Stimulated activated memory B cell treated with anti-CD40 and anti-IgM and Interleukin-4, amounts not matched to agents 10 μg/mL and 1 μg/mL and 100 μg/mL, for 72 hours (primary cell): ENCODE results near the gene P2RX4.
"Not testable (repeated sequence)": the region's sequence is repeated elsewhere in the genome, so short reads cannot be mapped to it uniquely, and the experiment has no call there.

Source experiments
- ATAC-seq: fragments of 150-1000 bp; cut with Tn5 transposase; 2 replicates; pipeline ENCODE4 v1.10.0; 2021
- H3K27ac Mint-ChIP-seq: one replicate; pipeline ENCODE4 v1.8.0; 2022; ENCODE audit warnings: mild to moderate bottlenecking, mixed read lengths
- H3K27me3 Mint-ChIP-seq: one replicate; pipeline ENCODE4 v1.8.0; 2022; ENCODE audit warnings: mixed read lengths
- H3K36me3 Mint-ChIP-seq: one replicate; pipeline ENCODE4 v1.8.0; 2022; ENCODE audit warnings: mixed read lengths
- H3K4me1 Mint-ChIP-seq: one replicate; pipeline ENCODE4 v1.8.0; 2022; ENCODE audit warnings: mixed read lengths
- H3K4me3 Mint-ChIP-seq: one replicate; pipeline ENCODE4 v1.8.0; 2022; ENCODE audit warnings: mild to moderate bottlenecking, moderate library complexity, mixed read lengths
- H3K9me3 Mint-ChIP-seq: one replicate; pipeline ENCODE4 v1.8.0; 2022; ENCODE audit warnings: mixed read lengths

P2RX4 gene

DNA sequence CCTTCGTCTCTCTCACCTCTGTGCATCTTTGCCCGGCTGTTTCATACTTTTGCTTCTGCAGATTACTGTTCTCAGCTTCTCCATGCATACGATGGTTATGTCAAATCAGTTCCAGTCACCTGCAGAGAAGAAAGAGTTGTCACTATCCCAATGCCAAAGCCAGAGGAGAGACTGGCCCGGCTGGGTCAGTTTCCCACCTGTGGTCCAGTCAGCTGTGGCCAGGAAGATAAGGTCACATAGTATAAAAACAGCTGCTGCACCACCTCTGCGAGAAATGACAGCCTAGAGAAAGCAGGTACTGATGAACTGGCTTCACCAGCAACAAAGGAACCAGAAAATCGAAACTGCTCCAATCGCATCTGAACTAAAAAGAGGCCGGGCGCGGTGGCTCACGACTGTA lies 6.4 kb upstream of the P2RX4 start:
- Mint-ChIP-seq H3K9me3 (peaks cover 3% of the 10 kb centered on the region), H3K27ac (no peak overlapping the region), H3K4me1 (no peaks in the 10 kb centered on the region), H3K27me3 (no peaks in the 10 kb centered on the region), H3K4me3 (no peak overlapping the region), H3K36me3 (no peaks in the 10 kb centered on the region)
- no peak for ATAC-seq

DNA sequence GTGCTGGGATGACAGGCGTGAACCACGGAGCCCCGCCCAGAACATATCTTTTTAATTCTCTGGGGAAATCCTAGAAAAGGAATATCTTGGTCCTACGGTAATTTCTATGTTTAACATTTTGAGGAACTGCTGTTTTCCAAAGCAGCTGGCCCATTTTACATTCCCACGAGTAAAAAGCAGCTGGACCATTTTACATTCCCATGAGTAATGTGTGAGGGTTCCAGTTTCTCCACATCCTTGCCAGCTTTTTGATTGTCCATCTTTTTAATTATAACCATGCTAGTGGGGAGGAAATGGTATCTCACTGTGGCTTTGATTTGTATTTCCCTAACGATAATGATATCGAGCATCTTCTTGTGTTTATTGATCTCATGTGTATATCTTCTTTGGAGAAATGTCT lies 4.4 kb upstream of the P2RX4 start:
- no peak overlapping the region for H3K4me3 Mint-ChIP-seq
- ATAC-seq, result no peak
- peaks cover 7% of the 10 kb centered on the region for H3K4me1 Mint-ChIP-seq
- no peaks in the 10 kb centered on the region for H3K36me3 Mint-ChIP-seq
- H3K27ac Mint-ChIP-seq, result no peak overlapping the region
- H3K27me3 Mint-ChIP-seq, result no peaks in the 10 kb centered on the region
- H3K9me3 Mint-ChIP-seq, result peaks cover 3% of the 10 kb centered on the region

DNA sequence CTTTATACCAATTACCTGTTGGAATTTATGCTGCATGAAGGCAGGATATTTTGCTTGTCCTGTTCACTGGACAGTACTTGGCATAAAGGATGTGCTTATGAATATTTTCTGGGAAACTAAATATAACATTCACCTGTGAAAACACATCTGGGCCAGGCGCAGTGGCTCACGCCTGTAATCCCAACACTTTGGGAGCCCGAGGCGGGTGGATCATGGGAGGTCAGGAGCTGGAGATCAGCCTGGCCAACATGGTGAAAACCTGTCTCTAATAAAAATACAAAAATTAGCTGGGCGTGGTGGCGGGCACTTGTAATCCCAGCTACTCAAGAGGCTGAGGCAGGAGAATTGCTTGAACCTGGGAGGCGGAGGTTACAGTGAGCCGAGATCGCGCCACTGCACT lies 1.4 kb upstream of the P2RX4 start:
- H3K27ac Mint-ChIP-seq, result peak overlapping the region; percentile 22

DNA sequence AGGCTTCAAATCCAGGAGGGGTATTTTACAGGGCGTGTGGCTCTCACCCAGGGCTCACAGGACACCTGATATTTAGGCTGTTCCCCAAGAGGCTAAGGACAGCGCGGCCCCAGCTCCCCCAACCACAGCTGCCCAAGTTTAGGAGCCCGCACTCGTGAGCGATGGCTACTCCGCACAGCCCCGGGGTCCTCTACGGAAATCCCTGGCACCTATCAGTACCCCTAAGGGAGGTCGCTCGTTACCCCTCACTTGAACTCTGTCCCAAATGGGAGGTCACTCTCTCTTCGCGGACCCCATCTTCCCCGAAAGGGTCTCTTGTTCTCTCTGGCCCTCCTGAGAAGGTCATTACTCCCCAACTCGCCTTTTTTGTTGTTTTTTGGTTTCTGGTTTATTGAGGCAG lies 708 bp upstream of the P2RX4 start:
- H3K9me3 Mint-ChIP-seq, result peaks cover 3% of the 10 kb centered on the region
- peak overlapping the region; percentile 95 for H3K27ac Mint-ChIP-seq
- H3K4me1 Mint-ChIP-seq, result peaks cover 21% of the 10 kb centered on the region
- H3K4me3 Mint-ChIP-seq, result peak overlapping the region; percentile 76
- no peaks in the 10 kb centered on the region for H3K27me3 Mint-ChIP-seq
- ATAC-seq, result no peak
- H3K36me3 Mint-ChIP-seq, result peaks cover 2% of the 10 kb centered on the region

More for the DNA sequence above, 1.4 kb upstream of the P2RX4 start:
- Mint-ChIP-seq H3K4me3 (peak overlapping the region; percentile 41), H3K4me1 (peaks cover 18% of the 10 kb centered on the region)
- not testable (repeated sequence) for H3K27me3 Mint-ChIP-seq, H3K9me3 Mint-ChIP-seq, ATAC-seq, H3K36me3 Mint-ChIP-seq

DNA sequence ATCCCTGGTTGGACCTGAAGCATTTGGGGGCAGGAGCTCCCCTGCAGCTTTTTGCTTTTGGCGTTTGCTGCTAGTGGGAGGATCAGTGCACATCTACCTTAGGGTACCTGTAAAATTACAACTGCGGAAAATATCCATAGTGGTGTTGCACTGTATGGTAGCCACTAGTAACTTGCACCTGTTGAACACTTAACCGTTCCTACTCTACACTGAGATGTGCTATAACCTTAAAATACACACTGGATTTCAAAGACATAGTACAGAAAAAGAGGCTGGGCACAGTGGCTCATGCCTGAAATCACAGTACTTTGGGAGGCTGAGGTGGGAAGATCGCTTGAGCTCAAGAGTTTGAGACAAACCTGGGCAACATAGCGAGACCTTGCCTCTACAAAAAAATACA lies 2.9 kb downstream of the P2RX4 start:
- no peak for ATAC-seq
- Mint-ChIP-seq H3K36me3 (peaks cover 15% of the 10 kb centered on the region), H3K27me3 (no peaks in the 10 kb centered on the region), H3K9me3 (no peaks in the 10 kb centered on the region), H3K4me1 (peaks cover 29% of the 10 kb centered on the region), H3K27ac (no peak overlapping the region), H3K4me3 (no peak overlapping the region)

DNA sequence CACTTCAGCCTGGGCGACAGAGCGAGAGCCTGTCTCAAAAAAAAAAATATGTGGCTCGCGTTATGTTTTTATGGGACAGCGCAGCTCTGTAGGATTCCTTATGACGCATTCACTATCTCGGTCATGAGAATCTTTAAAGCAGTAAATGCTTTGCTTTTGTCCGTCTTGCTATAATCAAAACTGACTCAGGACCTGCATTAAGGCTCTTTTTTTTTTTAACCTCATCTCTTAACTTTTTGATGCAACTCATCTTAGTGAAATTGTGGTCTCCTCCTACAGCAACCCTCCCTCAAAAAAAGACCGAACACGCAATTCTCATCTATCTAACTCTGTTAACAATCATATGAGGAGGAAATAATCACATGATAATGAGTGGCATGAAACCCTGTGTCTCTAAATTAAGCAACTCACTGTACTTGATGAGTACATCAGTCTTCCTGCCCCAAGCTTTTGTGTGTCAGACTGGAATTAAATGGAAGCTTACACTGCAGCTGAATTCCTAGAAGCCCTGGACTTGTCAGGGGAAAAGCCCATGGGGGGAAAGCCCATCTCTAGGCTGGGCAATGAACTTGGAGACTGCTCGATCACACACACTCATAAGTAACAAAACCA lies 4.3 kb downstream of the P2RX4 start:
- H3K4me3 Mint-ChIP-seq, result peak overlapping the region; percentile 1
- H3K4me1 Mint-ChIP-seq, result peaks cover 28% of the 10 kb centered on the region
- H3K27me3 Mint-ChIP-seq, result no peaks in the 10 kb centered on the region
- H3K9me3 Mint-ChIP-seq, result no peaks in the 10 kb centered on the region
- ATAC-seq, result no peak
- peak overlapping the region; percentile 83 for H3K27ac Mint-ChIP-seq
- peaks cover 29% of the 10 kb centered on the region for H3K36me3 Mint-ChIP-seq

DNA sequence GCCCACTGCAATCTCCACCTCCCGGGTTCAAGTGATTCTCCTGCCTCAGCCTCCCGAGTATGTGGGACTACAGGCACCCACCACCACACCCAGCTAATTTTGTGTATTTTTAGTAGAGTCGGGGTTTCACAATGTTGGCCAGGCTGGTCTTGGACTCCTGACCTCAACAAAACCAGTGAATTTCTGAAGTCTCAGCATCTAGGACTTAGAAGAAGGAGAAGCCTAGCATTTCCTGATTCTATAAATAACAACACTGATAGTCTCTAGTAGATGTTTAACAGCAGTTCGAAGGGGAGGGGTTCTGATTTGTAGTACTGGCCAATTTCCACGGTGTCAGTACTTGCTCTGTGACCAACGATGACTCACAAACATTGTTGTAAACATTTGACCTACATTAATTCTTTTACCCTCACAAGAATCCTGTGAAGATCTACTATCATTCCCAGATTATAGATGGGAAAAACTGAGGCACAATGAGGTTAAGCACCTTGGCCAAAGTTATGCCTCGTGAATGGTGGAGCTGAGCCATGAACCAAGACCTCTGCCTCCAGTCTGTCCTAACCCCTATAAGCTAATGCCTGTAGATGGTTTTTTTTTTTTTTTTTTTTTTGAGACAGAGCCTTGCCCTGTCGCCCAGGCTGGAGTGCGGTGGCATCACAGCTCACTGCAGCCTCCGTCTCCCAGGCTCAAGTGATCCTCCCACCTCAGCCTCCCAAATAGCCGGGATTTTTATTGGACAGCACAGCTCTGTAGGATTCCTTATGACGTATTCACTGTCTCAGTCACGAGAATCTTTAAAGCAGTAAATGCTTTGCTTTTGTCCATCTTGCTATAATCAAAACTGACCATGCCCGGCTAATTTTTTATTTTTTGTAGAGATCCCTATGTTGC lies 5.2 kb downstream of the P2RX4 start:
- Mint-ChIP-seq H3K9me3 (no peaks in the 10 kb centered on the region), H3K4me3 (no peak overlapping the region), H3K36me3 (peaks cover 31% of the 10 kb centered on the region), H3K27me3 (no peaks in the 10 kb centered on the region), H3K4me1 (peaks cover 23% of the 10 kb centered on the region), H3K27ac (peak overlapping the region; percentile 83)
- ATAC-seq, result no peak

DNA sequence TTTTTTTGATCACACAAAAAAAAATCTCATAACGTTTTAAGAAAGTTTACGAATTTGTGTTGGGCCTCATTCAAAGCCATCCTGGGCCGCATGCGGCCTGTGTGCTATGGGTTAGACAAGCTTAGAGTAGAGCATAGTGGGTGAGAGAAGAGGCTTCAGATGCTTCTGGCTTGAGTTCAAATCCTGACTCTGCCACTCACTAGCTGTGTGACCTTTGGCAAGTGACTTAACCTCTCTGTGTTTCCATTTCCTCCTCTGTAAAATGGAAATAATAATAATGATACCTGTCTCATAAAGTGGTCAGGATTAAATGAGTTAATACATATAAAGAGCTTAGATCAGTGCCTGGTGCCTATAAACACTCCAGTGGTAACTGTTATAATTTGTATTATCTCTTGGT lies 6.2 kb downstream of the P2RX4 start:
- Mint-ChIP-seq H3K4me3 (no peak overlapping the region), H3K9me3 (no peaks in the 10 kb centered on the region), H3K4me1 (peaks cover 15% of the 10 kb centered on the region), H3K27me3 (no peaks in the 10 kb centered on the region), H3K36me3 (peaks cover 31% of the 10 kb centered on the region), H3K27ac (no peak overlapping the region)
- no peak for ATAC-seq

DNA sequence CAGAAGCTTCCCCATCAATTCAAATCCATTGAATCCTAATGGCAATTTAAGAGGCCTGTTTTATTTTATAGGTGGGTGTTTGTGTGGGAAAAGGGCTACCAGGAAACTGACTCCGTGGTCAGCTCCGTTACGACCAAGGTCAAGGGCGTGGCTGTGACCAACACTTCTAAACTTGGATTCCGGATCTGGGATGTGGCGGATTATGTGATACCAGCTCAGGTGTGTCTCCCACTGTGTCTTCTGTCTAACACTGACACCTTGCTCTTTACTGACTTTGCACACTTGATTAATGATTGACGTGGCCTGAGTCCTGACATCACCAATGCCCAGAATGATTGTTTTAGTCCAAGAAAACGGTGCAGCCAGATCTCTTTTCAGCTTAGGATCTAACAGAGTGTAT lies 7.1 kb downstream of the P2RX4 start:
- ATAC-seq, result no peak
- Mint-ChIP-seq H3K27ac (no peak overlapping the region), H3K9me3 (no peaks in the 10 kb centered on the region), H3K27me3 (no peaks in the 10 kb centered on the region), H3K4me3 (no peak overlapping the region), H3K4me1 (peaks cover 14% of the 10 kb centered on the region), H3K36me3 (peaks cover 37% of the 10 kb centered on the region)

DNA sequence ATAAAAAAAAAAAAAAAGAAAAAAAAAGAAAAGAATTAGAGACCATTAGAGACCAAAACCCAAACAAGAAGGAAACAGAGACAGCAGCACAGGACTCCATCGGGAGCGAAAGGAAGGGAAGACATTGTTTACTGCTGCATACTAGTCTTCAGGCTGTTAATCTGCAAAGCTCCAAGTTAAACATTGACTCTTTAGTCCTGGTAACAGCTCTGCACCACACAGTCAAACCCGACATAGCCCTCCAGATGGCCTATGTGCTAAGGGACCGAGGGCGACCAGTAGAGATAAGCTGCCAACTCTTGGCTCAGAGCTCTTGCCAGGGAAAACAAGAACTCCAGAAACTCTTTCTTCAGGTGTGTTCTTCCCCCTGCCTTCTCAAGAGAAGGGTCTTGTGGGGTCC lies 7.8 kb downstream of the P2RX4 start:
- Mint-ChIP-seq H3K27me3 (no peaks in the 10 kb centered on the region), H3K4me3 (no peak overlapping the region), H3K9me3 (no peaks in the 10 kb centered on the region), H3K36me3 (peaks cover 42% of the 10 kb centered on the region), H3K27ac (no peak overlapping the region), H3K4me1 (peaks cover 21% of the 10 kb centered on the region)
- no peak for ATAC-seq

DNA sequence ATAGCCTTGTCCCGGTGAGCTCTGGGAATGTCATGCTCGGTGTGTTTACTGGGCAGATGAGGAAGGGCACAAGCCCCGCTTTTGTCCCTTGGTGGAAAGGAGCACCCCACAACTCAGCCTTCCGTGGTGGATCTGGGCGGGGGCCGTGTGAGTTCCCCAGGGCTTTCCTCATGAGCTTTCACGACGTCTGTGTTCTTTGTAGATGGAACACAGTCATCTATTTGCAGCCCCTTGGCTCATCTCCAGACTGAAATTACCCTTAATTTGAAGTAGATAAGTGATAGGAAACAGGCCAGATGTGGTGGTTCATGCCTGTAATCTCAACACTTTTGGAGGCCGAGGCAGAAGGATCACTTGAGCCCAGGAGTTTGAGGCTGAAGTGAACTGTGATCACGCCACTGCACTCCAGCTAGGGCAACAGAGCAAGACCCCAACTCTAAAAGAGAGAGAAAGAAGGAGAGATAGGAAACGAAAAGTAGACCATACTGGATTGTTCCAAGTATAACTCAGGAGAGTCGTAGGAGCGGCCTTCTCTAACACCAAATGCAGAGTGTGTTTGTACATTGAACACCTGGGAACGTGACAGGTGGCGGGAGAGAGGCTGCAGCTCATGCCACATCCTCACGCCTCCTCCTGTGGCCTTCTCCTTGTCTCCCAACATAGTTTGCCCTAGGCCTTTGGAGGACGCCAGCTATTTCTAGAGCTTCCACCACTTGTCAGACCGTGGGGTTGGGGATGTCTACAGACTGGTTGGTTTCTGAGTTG lies 8.8 kb downstream of the P2RX4 start:
- no peak for ATAC-seq
- Mint-ChIP-seq H3K36me3 (peaks cover 44% of the 10 kb centered on the region), H3K4me3 (no peak overlapping the region), H3K4me1 (peaks cover 31% of the 10 kb centered on the region), H3K27ac (peak overlapping the region; percentile 1), H3K9me3 (no peaks in the 10 kb centered on the region), H3K27me3 (no peaks in the 10 kb centered on the region)

DNA sequence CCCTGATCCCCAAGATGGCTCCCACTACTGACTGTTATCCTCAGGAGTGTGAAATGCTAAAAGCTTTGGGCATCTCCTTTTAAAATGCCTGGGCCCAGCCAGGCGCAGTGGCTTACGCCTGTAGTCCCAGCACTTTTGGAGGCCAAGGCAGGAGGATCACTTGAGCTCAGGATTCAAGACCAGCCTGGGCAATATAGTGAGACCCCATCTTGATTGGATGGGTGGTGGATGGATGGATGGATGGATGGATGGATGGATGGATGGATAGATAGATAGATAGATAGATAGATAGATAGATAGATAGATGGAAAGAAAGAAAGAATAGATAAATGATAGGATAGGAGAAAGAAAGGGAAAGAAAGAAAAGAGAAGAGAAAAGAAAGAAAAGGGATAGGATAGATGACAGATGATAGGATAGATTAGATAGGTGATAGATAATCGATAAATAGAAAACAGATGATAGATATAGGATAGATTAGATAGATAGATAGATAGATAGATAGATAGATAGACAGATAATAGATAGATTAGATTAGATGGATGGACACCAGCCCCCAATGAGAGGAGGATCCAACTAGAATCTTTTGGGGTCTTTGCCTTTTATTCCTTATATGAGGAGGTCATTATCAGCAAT lies 9.5 kb downstream of the P2RX4 start:
- H3K27ac Mint-ChIP-seq, result peak overlapping the region; percentile 1
- peaks cover 39% of the 10 kb centered on the region for H3K36me3 Mint-ChIP-seq
- no peaks in the 10 kb centered on the region for H3K27me3 Mint-ChIP-seq
- H3K9me3 Mint-ChIP-seq, result no peaks in the 10 kb centered on the region
- H3K4me3 Mint-ChIP-seq, result no peak overlapping the region
- peaks cover 31% of the 10 kb centered on the region for H3K4me1 Mint-ChIP-seq
- no peak for ATAC-seq

DNA sequence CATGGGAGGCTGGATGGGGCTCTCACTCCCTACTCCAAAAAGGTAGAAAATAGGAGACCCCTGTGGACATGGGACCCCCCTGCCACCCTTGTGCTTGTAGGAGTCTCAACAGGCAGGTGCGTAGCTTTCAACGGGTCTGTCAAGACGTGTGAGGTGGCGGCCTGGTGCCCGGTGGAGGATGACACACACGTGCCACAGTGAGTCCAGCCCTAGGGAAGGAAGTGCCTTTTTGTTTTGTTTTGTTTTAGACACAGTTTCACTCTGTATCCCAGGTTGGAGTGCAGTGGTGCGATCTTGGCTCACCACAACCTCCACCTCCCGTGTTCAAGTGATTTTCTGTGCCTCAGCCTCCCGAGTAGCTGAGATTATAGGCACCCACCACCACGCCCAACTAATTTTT lies 12.9 kb downstream of the P2RX4 start:
- no peaks in the 10 kb centered on the region for H3K27me3 Mint-ChIP-seq
- H3K36me3 Mint-ChIP-seq, result peaks cover 29% of the 10 kb centered on the region
- H3K9me3 Mint-ChIP-seq, result no peaks in the 10 kb centered on the region
- H3K4me1 Mint-ChIP-seq, result peaks cover 46% of the 10 kb centered on the region
- ATAC-seq, result peak; percentile 71
- H3K4me3 Mint-ChIP-seq, result no peak overlapping the region
- peak overlapping the region; percentile 78 for H3K27ac Mint-ChIP-seq

DNA sequence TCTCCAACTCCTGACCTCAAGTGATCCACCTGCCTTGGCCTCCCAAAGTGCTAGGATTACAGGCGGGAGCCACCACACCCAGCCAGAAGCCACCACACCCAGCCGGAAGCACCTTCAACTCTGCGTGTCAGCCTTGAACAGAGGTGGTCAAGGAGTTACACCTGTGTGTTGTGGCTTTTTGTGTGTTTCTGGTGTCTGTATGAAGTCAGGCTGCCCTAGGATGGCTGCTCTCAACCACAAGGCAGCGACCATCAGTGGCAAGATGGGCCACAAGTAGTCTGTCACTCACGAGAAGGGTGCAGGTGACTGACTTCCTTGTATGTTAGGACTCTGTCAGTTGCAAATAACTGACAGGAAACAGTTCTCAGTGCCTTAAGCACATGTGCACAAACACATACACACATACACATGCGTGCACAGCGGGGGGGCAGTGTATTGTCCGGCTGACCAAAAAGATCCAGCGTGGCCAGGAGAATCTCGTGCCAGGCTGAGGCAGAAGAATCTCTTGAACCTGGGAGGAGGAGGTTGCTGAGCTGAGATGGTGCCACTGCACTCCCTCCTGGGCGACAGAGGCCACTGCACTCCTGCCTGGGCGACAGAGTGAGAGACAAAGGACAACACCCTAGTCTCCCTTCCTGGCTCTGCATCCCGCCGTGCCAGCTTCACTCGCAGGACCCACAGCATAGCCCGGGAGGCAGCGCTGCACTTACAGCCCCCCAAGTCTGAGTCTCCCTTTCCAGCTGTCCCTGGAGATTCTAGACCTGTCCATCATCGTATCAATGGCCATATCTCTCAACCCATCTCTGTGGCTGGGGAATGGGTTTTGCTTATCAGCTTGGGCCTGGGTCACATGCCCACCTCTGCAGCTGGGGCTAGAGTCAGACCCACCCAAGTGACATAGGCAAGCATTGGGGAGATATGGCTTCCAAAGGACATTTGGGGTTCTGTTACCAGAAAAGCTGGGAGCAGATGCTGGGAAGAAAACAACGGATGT lies 13.7 kb downstream of the P2RX4 start:
- peak; percentile 74 for ATAC-seq
- Mint-ChIP-seq H3K4me1 (peaks cover 47% of the 10 kb centered on the region), H3K36me3 (peaks cover 23% of the 10 kb centered on the region), H3K27me3 (no peaks in the 10 kb centered on the region), H3K9me3 (no peaks in the 10 kb centered on the region), H3K4me3 (no peak overlapping the region), H3K27ac (peak overlapping the region; percentile 78)
